GM10266 (cell line): Measurements from ENCODE around the gene PLPP4.

Source experiments
- DNase-seq: peaks from one replicate; pipeline ENCODE4 v3.0.0; 2012; ENCODE audit errors: extremely low spot score
- CTCF ChIP-seq: IDR thresholded peaks from 2 replicates; pipeline ENCODE4 v1.5.1; 2012; ENCODE audit warnings: mild to moderate bottlenecking, low read depth; ENCODE audit not compliant: control insufficient read depth, insufficient read depth; ENCODE audit errors: missing control alignments

PLPP4 gene

GRCh38 chr10:120456626-120457430 lies at the start of gene PLPP4:
PLPP4 (plus strand) TSS chr10:120457227; CDS start chr10:120457306, 79 bp downstream.
- TF ChIP-seq CTCF, result no peak
- peak; percentile 56 for DNase-seq

GRCh38 chr10:120409816-120410215 lies 47.2 kb upstream of the PLPP4 start:
- no peak for TF ChIP-seq CTCF
- no peak for DNase-seq

- DNase-seq, result no peak
Measured at GRCh38 chr10:120414946-120415345, 42.1 kb upstream of the PLPP4 start.

GRCh38 chr10:120415709-120416330 lies 41.2 kb upstream of the PLPP4 start:
- TF ChIP-seq CTCF, result no peak
- DNase-seq, result no peak

More at GRCh38 chr10:120414946-120415345, 42.1 kb upstream of the PLPP4 start:
- no peak for TF ChIP-seq CTCF

- DNase-seq, result no peak
- no peak for TF ChIP-seq CTCF
Measured at GRCh38 chr10:120420421-120420820, 36.6 kb upstream of the PLPP4 start.

GRCh38 chr10:120421250-120421649 lies 35.8 kb upstream of the PLPP4 start:
- no peak for TF ChIP-seq CTCF
- DNase-seq, result no peak

GRCh38 chr10:120422457-120422856 lies 34.6 kb upstream of the PLPP4 start:
- no peak for TF ChIP-seq CTCF
- no peak for DNase-seq
